HepG2 (cell line): ENCODE results near the gene PRKG1. TPM values are rescaled to one million over a fixed set of nuclear protein-coding genes. Genes with fewer than 3 reads are reported as not detected.

ENCODE experiments used
- ATAC-seq: fragments of 200-7000 bp; cut with Tn5 transposase; 3 replicates; pipeline ENCODE4 v1.9.1; 2020; ENCODE audit warnings: mild to moderate bottlenecking, moderate library complexity
- BruUV-seq: library from RNA; stranded (reverse); fragments of 400-500 nt; replicated peaks from 2 replicates; lab custom pipeline; 2021; lab: Mats Ljungman, UMichigan
- CTCF ChIA-PET: fragments of 300-600 bp; formaldehyde crosslinking; extraction: SDS; loops from one replicate; lab custom pipeline; 2021; ENCODE audit warnings: low total read pairs, inconsistent platforms, low intra/inter-chr PET ratio; lab: Yijun Ruan, JAX
- POLR2A ChIA-PET: fragments of 350-600 bp; sonication (Branson Sonifier 250); formaldehyde crosslinking; loops from one replicate; lab custom pipeline; 2020; ENCODE audit warnings: antibody characterized with exemption, inconsistent platforms; lab: Yijun Ruan, JAX
- DNase-seq: peaks from one replicate; pipeline ENCODE4 v3.0.0-alpha.2; 2015; ENCODE audit warnings: low spot score
- FAIRE-seq: peaks from 3 replicates; lab custom pipeline; 2011; peaks lifted over from hg19 to GRCh38; lab: Jason Lieb, UNC
- H2AFZ ChIP-seq: one replicate; pipeline ENCODE4 v1.6.1; 2011; ENCODE audit warnings: low read length, inconsistent platforms
- H3K27ac ChIP-seq: fragments of 300-600 bp; 3 replicates; pipeline ENCODE4 v1.8.0; 2011; ENCODE audit warnings: mixed run types, mild to moderate bottlenecking, mixed read lengths, low read length, inconsistent platforms; ENCODE audit not compliant: insufficient read depth; ENCODE audit errors: extremely low read length
- H3K27me3 ChIP-seq, 2 experiments: fragments of 200-600 bp in 1 of 2; 2 replicates in 1 of 2; 3 replicates in 1 of 2; pipeline versions ENCODE4 v1.6.0 to v1.8.0; 2011; ENCODE audit warnings: low read length in 2 of 2, mild to moderate bottlenecking in 2 of 2, moderate library complexity in 2 of 2, inconsistent platforms in 1 of 2; ENCODE audit not compliant: insufficient read depth in 2 of 2, control insufficient read depth in 1 of 2
- H3K36me3 ChIP-seq, 2 experiments: fragments of 200-600 bp in 1 of 2; replicated peaks in 1 of 2; 2 replicates in 1 of 2; 3 replicates in 1 of 2; pipeline versions ENCODE4 v1.5.1 to v1.8.0; 2011; ENCODE audit warnings: low read length in 2 of 2, inconsistent platforms in 1 of 2; ENCODE audit not compliant: insufficient read depth in 2 of 2, control insufficient read depth in 1 of 2
- H3K4me1 ChIP-seq: 2 replicates; pipeline ENCODE4 v1.5.1; 2012; ENCODE audit warnings: low read length, inconsistent platforms; ENCODE audit not compliant: insufficient read depth
- H3K4me2 ChIP-seq: 2 replicates; pipeline ENCODE4 v1.6.0; 2011; ENCODE audit warnings: low read depth, low read length, inconsistent platforms
- H3K4me3 ChIP-seq, 3 experiments: fragments of 200-600 bp in 1 of 3; sonication (generic), shearing (Covaris generic) in 1 of 3; replicated peaks in 1 of 3; 2 replicates each; pipeline ENCODE4 v1.5.1; 2011 to 2016; ENCODE audit warnings: low read length in 3 of 3, inconsistent platforms in 2 of 3, low read depth in 2 of 3, mild to moderate bottlenecking in 2 of 3, control low read depth in 1 of 3, mixed read lengths in 1 of 3; ENCODE audit not compliant: insufficient read depth in 1 of 3
- H3K79me2 ChIP-seq: one replicate; pipeline ENCODE4 v1.6.1; 2011; ENCODE audit warnings: low read length, inconsistent platforms; ENCODE audit not compliant: insufficient read depth
- H3K9ac ChIP-seq: 2 replicates; pipeline ENCODE4 v1.6.0; 2011; ENCODE audit warnings: mild to moderate bottlenecking, low read depth, low read length, inconsistent platforms; ENCODE audit not compliant: insufficient read depth
- H3K9me3 ChIP-seq: 2 replicates; pipeline ENCODE4 v1.5.1; 2012; ENCODE audit warnings: mild to moderate bottlenecking, low read length
- H4K20me1 ChIP-seq: 2 replicates; pipeline ENCODE4 v1.6.0; 2011; ENCODE audit warnings: inconsistent platforms, mild to moderate bottlenecking, low read length, moderate library complexity; ENCODE audit not compliant: insufficient read depth
- ARHGAP35 ChIP-seq: sonication (generic); formaldehyde crosslinking; IDR thresholded peaks from 2 replicates; pipeline ENCODE4 v1.9.0; 2022; ENCODE audit warnings: mild to moderate bottlenecking, inconsistent platforms, moderate library complexity, missing genetic modification reagents, borderline replicate concordance
- CENPT ChIP-seq: sonication (generic); formaldehyde crosslinking; IDR thresholded peaks from 2 replicates; pipeline ENCODE4 v1.8.0; 2022; ENCODE audit warnings: low read depth, mild to moderate bottlenecking, moderate library complexity, missing genetic modification reagents
- HMGA1 ChIP-seq: sonication (generic); formaldehyde crosslinking; conservative IDR thresholded peaks from 2 replicates; pipeline ENCODE4 v1.4.0; 2020; ENCODE audit warnings: missing genetic modification reagents
- KLF13 ChIP-seq: sonication (generic); formaldehyde crosslinking; IDR thresholded peaks from 2 replicates; pipeline ENCODE4 v1.4.0; 2020; ENCODE audit warnings: mild to moderate bottlenecking, missing genetic modification reagents
- MYC ChIP-seq: sonication (generic); formaldehyde crosslinking; IDR thresholded peaks from 2 replicates; pipeline ENCODE4 v1.9.0; 2021; ENCODE audit warnings: missing genetic modification reagents, borderline replicate concordance
- NFYB ChIP-seq: sonication (generic); formaldehyde crosslinking; IDR thresholded peaks from 2 replicates; pipeline ENCODE4 v1.4.0; 2020; ENCODE audit warnings: missing genetic modification reagents
- ZFP90 ChIP-seq: sonication (generic); formaldehyde crosslinking; IDR thresholded peaks from 2 replicates; pipeline ENCODE4 v1.8.0; 2022; ENCODE audit warnings: missing genetic modification reagents, mild to moderate bottlenecking, inconsistent platforms, borderline replicate concordance
- ZNF160 ChIP-seq: sonication (generic); formaldehyde crosslinking; IDR thresholded peaks from 2 replicates; pipeline ENCODE4 v1.8.0; 2022; ENCODE audit warnings: mild to moderate bottlenecking, inconsistent platforms, missing genetic modification reagents
- ZNF260 ChIP-seq: sonication (generic); formaldehyde crosslinking; IDR thresholded peaks from 2 replicates; pipeline ENCODE4 v1.4.0; 2020; ENCODE audit warnings: missing genetic modification reagents, low read depth, mild to moderate bottlenecking, borderline replicate concordance
- ZNF674 ChIP-seq: sonication (generic); formaldehyde crosslinking; IDR thresholded peaks from 2 replicates; pipeline ENCODE4 v1.5.0; 2020; ENCODE audit warnings: low read depth, mild to moderate bottlenecking, missing genetic modification reagents
- ZNF782 ChIP-seq: sonication (generic); formaldehyde crosslinking; IDR thresholded peaks from 2 replicates; pipeline ENCODE4 v1.4.0; 2020; ENCODE audit warnings: missing genetic modification reagents, mild to moderate bottlenecking, borderline replicate concordance
- ZNF788 ChIP-seq: sonication (generic); formaldehyde crosslinking; IDR thresholded peaks from 2 replicates; pipeline ENCODE4 v1.5.0; 2020; ENCODE audit warnings: mild to moderate bottlenecking, missing genetic modification reagents, borderline replicate concordance
- WGBS: methylation state at CpG from one replicate; pipeline ENCODE4 v1.1.6; 2017; ENCODE audit warnings: low lambda C conversion rate; 5-methylcytosine and 5-hydroxymethylcytosine counted together
- in situ Hi-C: cut with HindIII; loops from 2 replicates; pipeline ENCODE4 v1.10.0; 2017; ENCODE audit warnings: low pct_unique_long_range_greater_than_20kb; ENCODE audit not compliant: extremely low pct_ligation_motif_present
- intact Hi-C: fragments of 100-400 bp; cut with micrococcal nuclease; formaldehyde crosslinking; loops from one replicate; pipeline ENCODE4 v1.10.0; 2022; ENCODE audit not compliant: unreplicated experiment
- polyA plus RNA-seq, 8 experiments: library from polyadenylated mRNA; depleted of rRNA in 3 of 8; stranded (reverse) in 7 of 8; unstranded in 1 of 8; fragments of >200 nt; fragmentation: Illumina TruSeq in 4 of 8; extraction: Trizol in 4 of 8; gene quantifications; 2 replicates each; pipeline versions ENCODE4 v1.2.1 to v1.2.3, GENCODE V29; 2011 to 2016; ENCODE audit warnings: low read depth in 4 of 8, missing spikeins in 1 of 8, mixed read lengths in 1 of 8; ENCODE audit not compliant: insufficient read depth in 1 of 8
- total RNA-seq, 5 experiments: library from RNA; depleted of rRNA; stranded (reverse); fragments of >200 nt; fragmentation: Illumina TruSeq; extraction: Trizol; gene quantifications; 2 replicates each; pipeline ENCODE4 v1.2.3, GENCODE V29; 2016; ENCODE audit warnings: low read depth in 1 of 5
- TF ChIP-seq, protein P1 (sequence below): sonication (generic); formaldehyde crosslinking; IDR thresholded peaks from 2 replicates; pipeline ENCODE4 v1.4.0; 2020; ENCODE audit warnings: mild to moderate bottlenecking, missing genetic modification reagents

PRKG1 gene
- total and polyA plus RNA-seq, 2 of the 13 experiments (the other 11 are each of a cell fraction or from before 2014, with no cell fraction given) = 0.01 TPM; not detected in 1

DNA sequence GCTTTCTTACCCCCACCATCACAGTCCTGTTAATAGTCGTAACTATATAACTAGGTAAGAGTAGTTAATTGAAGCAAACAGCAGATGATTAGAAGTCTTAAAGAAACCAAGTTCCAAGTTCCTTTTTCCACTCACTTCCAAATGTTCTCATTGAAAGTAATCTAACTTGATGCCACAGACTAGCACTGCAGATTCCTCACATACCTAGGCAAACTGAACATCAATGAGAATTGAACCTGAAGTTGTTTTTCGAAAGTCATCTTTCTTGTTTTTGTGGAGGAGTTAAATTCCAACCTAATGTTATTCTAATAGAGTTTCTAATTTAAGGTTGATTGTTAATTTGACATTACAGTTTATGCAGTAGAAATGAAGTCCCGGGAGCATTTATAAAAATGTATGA, 5.5 kb downstream of the PRKG1 start:
- POLR2A ChIA-PET = no interaction called here
- CTCF ChIA-PET = no interaction called here
- WGBS = 8% methylated on average over 3 of the region's 3 CpGs
- intact Hi-C loops = loop anchor here (5.0 kb wide), 1 partner anchor 67 kb away; no protein-coding TSS in a partner anchor
- FAIRE-seq = no peak
- TF ChIP-seq ZNF782 (CRISPR knock-in tag) (no peak), KLF13 (CRISPR knock-in tag) (no peak), NFYB (CRISPR knock-in tag) (no peak), ARHGAP35 (CRISPR knock-in tag) (no peak), ZFP90 (CRISPR knock-in tag) (no peak), ZNF260 (CRISPR knock-in tag) (no peak), ZNF674 (CRISPR knock-in tag) (no peak), HMGA1 (CRISPR knock-in tag) (no peak), ZNF160 (CRISPR knock-in tag) (no peak), ZNF788 (CRISPR knock-in tag) (no peak), MYC (CRISPR knock-in tag) (no peak), CENPT (no peak)
- TF ChIP-seq, protein P1, sequence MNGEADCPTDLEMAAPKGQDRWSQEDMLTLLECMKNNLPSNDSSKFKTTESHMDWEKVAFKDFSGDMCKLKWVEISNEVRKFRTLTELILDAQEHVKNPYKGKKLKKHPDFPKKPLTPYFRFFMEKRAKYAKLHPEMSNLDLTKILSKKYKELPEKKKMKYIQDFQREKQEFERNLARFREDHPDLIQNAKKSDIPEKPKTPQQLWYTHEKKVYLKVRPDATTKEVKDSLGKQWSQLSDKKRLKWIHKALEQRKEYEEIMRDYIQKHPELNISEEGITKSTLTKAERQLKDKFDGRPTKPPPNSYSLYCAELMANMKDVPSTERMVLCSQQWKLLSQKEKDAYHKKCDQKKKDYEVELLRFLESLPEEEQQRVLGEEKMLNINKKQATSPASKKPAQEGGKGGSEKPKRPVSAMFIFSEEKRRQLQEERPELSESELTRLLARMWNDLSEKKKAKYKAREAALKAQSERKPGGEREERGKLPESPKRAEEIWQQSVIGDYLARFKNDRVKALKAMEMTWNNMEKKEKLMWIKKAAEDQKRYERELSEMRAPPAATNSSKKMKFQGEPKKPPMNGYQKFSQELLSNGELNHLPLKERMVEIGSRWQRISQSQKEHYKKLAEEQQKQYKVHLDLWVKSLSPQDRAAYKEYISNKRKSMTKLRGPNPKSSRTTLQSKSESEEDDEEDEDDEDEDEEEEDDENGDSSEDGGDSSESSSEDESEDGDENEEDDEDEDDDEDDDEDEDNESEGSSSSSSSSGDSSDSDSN (CRISPR knock-in tag) = no peak
- Histone ChIP-seq H3K9ac (no peak overlapping the region), H4K20me1 (no peaks in the 10 kb centered on the region), H3K27me3 (peaks cover 0 to 8% of the 10 kb centered on the region in 2 experiments; a peak in 1 of 5 replicates), H3K4me1 (no peaks in the 10 kb centered on the region), H3K36me3 (no peaks in the 10 kb centered on the region), H3K79me2 (no peaks in the 10 kb centered on the region), H3K9me3 (no peaks in the 10 kb centered on the region), H3K27ac (no peak overlapping the region), H3K4me2 (no peak overlapping the region), H2AFZ (no peak overlapping the region), H3K4me3 (no peak overlapping the region)
- no peak for DNase-seq
- no TSS peak for BruUV-seq
- in situ Hi-C loops = no loop called here
- no peak for ATAC-seq
